Kidney (tissue), 14 donors: ENCODE measurements around the gene ZFP2. TPM values are rescaled to one million over a fixed set of nuclear protein-coding genes. Genes with fewer than 3 reads are reported as not detected.

ENCODE experiments used
- DNase-seq, 5 donors: peaks; one replicate each; pipeline ENCODE4 v3.0.0-alpha.2; 2013 to 2020
- FAIRE-seq: peaks from 2 replicates; lab custom pipeline; 2012; peaks lifted over from hg19 to GRCh38; lab: Jason Lieb, UNC
- H3K27ac ChIP-seq, 2 donors: one replicate each; pipeline ENCODE4 v1.7.0; 2013; ENCODE audit warnings: low read depth in 2 of 2, low read length in 2 of 2, inconsistent platforms in 1 of 2
- H3K27me3 ChIP-seq: one replicate; pipeline ENCODE4 v1.7.1; 2013; ENCODE audit warnings: low read length, inconsistent platforms; ENCODE audit not compliant: control insufficient read depth, insufficient read depth
- H3K36me3 ChIP-seq, 3 donors: one replicate each; pipeline versions ENCODE4 v1.7.0 to v1.7.1; 2013; ENCODE audit warnings: low read length in 3 of 3, control low read depth in 1 of 3, inconsistent platforms in 1 of 3; ENCODE audit not compliant: insufficient read depth in 3 of 3, control insufficient read depth in 2 of 3
- H3K4me1 ChIP-seq, 3 donors: one replicate each; pipeline versions ENCODE4 v1.7.0 to v1.7.1; 2013; ENCODE audit warnings: low read length in 3 of 3, inconsistent platforms in 1 of 3, low read depth in 1 of 3; ENCODE audit not compliant: control insufficient read depth in 2 of 3, insufficient read depth in 2 of 3
- H3K4me3 ChIP-seq, 3 donors: one replicate each; pipeline versions ENCODE4 v1.7.0 to v1.8.1; 2013; ENCODE audit warnings: low read length in 3 of 3, control low read depth in 1 of 3, inconsistent platforms in 1 of 3
- H3K9ac ChIP-seq, 3 donors: one replicate each; pipeline versions ENCODE4 v1.7.0 to v1.7.1; 2013; ENCODE audit warnings: low read length in 3 of 3, control low read depth in 1 of 3, inconsistent platforms in 1 of 3
- H3K9me3 ChIP-seq, 3 donors: one replicate each; pipeline versions ENCODE4 v1.7.0 to v1.7.1; 2013; ENCODE audit warnings: low read length in 3 of 3, control low read depth in 1 of 3, inconsistent platforms in 1 of 3; ENCODE audit not compliant: control insufficient read depth in 2 of 3, insufficient read depth in 1 of 3
- intact Hi-C: fragments of 100-400 bp; cut with DNase I; formaldehyde crosslinking; loops from one replicate; pipeline ENCODE4 v1.11.1; 2022
- polyA plus RNA-seq: library from polyadenylated mRNA; stranded (reverse); fragments of 350-450 nt; fragmentation: Illumina TruSeq; extraction: RNeasy Lipid Tissue Mini Kit (QIAGEN cat#74804); gene quantifications from one replicate; pipeline ENCODE4 v1.2.3, GENCODE V29; 2014; ENCODE audit warnings: low read depth, low replicate concordance; ENCODE audit not compliant: insufficient read depth
- total RNA-seq: library from RNA; stranded (reverse); fragmentation: NEBNext Ultra II Directional; extraction: Animal tissue kit (Norgen Biotek cat#: 25700); gene quantifications from one replicate; pipeline ENCODE4 v1.2.1, GENCODE V29; 2021
- TF ChIP-seq, protein P1 (sequence below): IDR thresholded peaks from 3 replicates; pipeline ENCODE4 v1.5.1; 2012; ENCODE audit warnings: mild to moderate bottlenecking, moderate library complexity, borderline replicate concordance; ENCODE audit not compliant: insufficient read depth; ENCODE audit errors: extremely low read depth
- donor health status: control.
- donor health status: control.
- donor health status: control.
- donor health status: control.
- donor health status: control.
- donor health status: DM: yes; HTN: yes; CAD: no.
- donor health status: Normal renal cell carcinoma (clear cell type).

ZFP2 gene
- total and polyA plus RNA-seq, 2 donors from 2014 or later, result 2.7 to 3.1 TPM

DNA sequence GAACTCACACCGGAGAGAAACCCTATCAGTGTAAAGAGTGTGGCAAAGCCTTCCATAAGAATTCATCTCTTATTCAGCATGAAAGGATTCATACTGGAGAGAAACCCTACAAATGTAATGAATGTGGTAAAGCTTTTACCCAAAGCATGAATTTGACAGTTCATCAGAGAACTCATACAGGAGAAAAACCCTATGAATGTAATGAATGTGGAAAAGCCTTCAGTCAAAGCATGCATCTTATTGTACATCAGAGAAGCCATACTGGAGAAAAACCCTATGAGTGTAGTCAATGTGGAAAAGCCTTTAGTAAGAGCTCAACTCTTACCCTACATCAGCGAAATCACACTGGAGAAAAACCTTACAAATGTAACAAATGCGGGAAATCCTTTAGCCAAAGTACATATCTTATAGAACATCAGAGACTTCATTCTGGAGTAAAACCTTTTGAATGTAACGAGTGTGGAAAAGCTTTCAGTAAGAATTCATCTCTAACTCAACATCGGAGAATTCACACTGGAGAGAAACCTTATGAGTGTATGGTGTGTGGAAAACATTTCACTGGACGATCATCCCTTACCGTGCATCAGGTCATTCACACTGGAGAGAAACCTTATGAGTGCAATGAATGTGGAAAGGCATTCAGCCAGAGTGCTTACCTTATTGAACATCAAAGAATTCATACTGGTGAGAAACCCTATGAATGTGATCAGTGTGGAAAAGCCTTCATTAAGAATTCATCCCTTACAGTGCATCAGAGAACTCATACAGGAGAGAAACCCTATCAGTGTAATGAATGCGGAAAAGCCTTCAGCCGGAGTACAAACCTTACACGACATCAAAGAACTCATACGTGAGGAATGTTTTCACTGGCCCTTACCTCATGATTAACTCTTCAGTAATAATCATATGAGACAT, 36.4 kb downstream of the ZFP2 start:
- intact Hi-C loops, result no loop called here
- peaks cover 12 to 95% (median 70%) of the 10 kb centered on the region in 3 donors for H3K9me3 ChIP-seq
- no peak overlapping the region for H3K9ac ChIP-seq
- H3K4me3 ChIP-seq, result peak overlapping the region in 2 of 3 donors; percentile 0 to 9
- H3K4me1 ChIP-seq, result no peaks in the 10 kb centered on the region
- FAIRE-seq (no peak), DNase-seq (peak in 1 of 5 donors; percentile 1)
- peaks cover 3 to 28% (median 10%) of the 10 kb centered on the region in 3 donors for H3K36me3 ChIP-seq
- H3K27me3 ChIP-seq, result no peaks in the 10 kb centered on the region
- no peak overlapping the region for H3K27ac ChIP-seq
- TF ChIP-seq, protein P1, sequence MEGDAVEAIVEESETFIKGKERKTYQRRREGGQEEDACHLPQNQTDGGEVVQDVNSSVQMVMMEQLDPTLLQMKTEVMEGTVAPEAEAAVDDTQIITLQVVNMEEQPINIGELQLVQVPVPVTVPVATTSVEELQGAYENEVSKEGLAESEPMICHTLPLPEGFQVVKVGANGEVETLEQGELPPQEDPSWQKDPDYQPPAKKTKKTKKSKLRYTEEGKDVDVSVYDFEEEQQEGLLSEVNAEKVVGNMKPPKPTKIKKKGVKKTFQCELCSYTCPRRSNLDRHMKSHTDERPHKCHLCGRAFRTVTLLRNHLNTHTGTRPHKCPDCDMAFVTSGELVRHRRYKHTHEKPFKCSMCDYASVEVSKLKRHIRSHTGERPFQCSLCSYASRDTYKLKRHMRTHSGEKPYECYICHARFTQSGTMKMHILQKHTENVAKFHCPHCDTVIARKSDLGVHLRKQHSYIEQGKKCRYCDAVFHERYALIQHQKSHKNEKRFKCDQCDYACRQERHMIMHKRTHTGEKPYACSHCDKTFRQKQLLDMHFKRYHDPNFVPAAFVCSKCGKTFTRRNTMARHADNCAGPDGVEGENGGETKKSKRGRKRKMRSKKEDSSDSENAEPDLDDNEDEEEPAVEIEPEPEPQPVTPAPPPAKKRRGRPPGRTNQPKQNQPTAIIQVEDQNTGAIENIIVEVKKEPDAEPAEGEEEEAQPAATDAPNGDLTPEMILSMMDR, result no peak

DNA sequence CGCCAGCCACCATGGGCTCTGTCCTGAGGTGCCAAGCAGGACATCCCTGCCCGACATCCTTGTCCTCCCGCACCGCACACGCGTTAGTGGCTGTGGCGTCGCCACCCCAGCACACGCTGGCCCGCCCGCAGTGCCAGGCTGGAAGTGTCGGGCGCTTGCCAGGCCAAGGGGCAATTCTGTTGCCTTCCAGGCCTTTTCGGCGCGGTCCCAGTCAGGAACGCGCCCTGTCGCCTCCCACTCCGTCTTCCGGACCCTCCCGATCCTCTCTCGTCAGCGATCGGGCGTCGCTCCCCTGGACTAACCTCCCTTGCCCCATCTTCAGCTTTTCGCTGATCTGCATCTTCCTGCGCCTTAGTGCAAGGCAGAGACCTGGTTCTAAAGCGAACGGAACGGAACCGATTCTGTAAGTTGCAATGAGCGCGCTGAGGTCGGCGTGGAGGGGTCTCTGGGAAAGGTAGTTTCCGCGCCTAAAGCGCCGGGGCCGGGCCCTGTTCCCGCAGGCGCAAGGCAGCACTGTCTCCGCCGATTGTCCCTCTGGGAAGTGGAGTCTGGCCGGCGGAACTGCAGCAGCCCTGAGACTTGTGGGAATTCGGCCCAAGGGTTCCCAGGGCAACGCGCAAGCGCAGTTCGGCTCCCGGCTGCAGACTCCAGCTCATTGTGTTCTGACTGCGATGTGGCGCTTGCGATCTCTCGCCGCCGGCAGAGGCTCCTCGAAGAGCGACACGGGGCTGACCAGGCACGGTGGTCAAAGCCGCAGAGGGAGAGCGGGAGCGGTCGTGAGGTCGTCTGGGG, 45.1 kb downstream of the ZFP2 start, which contains the start of gene ZNF454:
ZNF454 (plus strand) TSS at position 630 of the 792 bp plus-strand sequence. CDS start 1,594 bp downstream, outside the sequence.
- intact Hi-C loops, result no loop called here
- no peaks in the 10 kb centered on the region for H3K36me3 ChIP-seq
- DNase-seq, result peak; percentile 97 to 99 (median 98)
- FAIRE-seq, result no peak
- no peaks in the 10 kb centered on the region for H3K27me3 ChIP-seq
- peak within 1 kb of the TSS; percentile 84 to 93 (median 86) for H3K4me3 ChIP-seq
- peak within 1 kb of the TSS; percentile 33 to 87 (median 77) for H3K9ac ChIP-seq
- peak within 1 kb of the TSS; percentile 39 to 65 for H3K27ac ChIP-seq
- H3K9me3 ChIP-seq, result peaks cover 7 to 70% (median 24%) of the 10 kb centered on the region in 3 donors
- H3K4me1 ChIP-seq, result peaks cover 0 to 3% (median 2%) of the 10 kb centered on the region in 3 donors
- TF ChIP-seq, protein P1, result no peak

DNA sequence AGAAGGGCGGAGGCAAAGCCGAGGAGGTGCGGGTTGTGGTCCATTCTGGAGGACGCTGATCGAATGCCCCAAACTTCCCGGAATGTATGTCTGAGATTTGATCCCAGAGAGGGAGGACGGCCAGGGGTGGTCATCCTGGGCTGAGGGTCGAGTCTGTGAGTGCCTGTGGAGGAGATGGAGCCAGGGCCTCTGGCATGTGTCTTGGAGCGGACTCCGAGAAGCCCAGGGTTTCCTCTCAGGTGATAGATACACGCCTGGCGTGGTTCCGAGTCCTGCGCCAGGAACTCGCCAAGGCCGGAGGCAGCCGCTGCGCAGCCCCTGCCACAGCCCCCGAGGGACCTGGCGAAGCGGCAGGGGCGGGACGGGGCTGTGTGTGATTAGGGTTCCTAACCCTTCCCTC, 45.6 kb downstream of the ZFP2 start:
- H3K9me3 ChIP-seq, result peaks cover 7 to 70% (median 19%) of the 10 kb centered on the region in 3 donors
- TF ChIP-seq, protein P1, result no peak

More for the DNA sequence above, 45.6 kb downstream of the ZFP2 start:
- Histone ChIP-seq H3K27ac (no peak overlapping the region), H3K4me1 (peaks cover 0 to 3% (median 2%) of the 10 kb centered on the region in 3 donors), H3K4me3 (peak overlapping the region; percentile 84 to 93 (median 86)), H3K36me3 (peaks cover 0 to 3% (median 0%) of the 10 kb centered on the region in 3 donors), H3K27me3 (no peaks in the 10 kb centered on the region), H3K9ac (peak overlapping the region; percentile 29 to 77 (median 45))
- DNase-seq (peak in 1 of 5 donors; percentile 73), FAIRE-seq (no peak)
- intact Hi-C loops, result no loop called here
